Inflammatory macrophage (primary cell): Measurements from ENCODE around the gene BTN3A1.
A peak's percentile ranks its signal among the peaks of the same experiment; 100 is the strongest.
"Not testable (repeated sequence)": the region's sequence is repeated elsewhere in the genome, so short reads cannot be mapped to it uniquely, and the experiment has no call there.

Experiments
- DNase-seq, 2 donors: peaks; one replicate each; pipeline ENCODE4 v3.0.0-alpha.2; 2020 to 2022

BTN3A1 gene

DNA sequence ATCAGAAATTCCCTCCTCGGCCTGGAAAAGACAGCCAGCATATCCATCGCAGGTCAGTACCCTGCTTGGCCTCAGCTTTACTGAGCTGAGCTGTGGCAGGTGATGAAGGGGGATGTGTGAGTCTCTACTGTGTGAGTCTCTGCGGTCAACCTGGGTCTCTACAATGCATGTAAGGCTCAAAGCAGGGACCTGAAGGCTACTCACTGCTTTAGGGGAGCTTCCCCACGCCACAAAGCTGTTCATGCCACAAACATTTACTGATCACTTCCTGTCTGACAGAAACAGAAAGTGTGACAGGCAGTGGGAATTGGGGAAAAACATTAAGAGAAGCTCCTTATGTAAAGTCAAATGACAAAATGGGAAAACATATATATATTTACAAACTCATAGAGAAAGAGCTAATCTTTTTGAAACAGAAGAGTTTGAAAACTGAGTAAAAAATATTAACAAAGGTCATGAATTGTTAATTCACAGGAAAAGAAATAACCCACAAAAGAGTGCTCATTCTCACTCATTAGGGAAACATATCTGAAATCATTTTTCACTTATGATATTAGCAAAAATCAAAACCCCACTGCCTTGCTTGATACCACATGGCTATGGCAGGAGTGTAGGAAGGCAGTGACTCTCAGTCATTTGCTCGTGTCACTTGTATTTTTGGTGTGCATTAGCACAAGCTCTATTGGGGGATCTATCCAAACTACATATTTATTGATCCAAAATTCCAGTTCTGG, 44.0 kb downstream of the BTN3A1 start:
- DNase-seq = no peak

GRCh38 chr6:26447257-26447656, 45.2 kb downstream of the BTN3A1 start:
- no peak for DNase-seq

- no peak for DNase-seq
Observed at GRCh38 chr6:26450240-26450639, 48.2 kb downstream of the BTN3A1 start.

- no peak for DNase-seq
Observed at GRCh38 chr6:26452631-26453235, 50.7 kb downstream of the BTN3A1 start.

DNA sequence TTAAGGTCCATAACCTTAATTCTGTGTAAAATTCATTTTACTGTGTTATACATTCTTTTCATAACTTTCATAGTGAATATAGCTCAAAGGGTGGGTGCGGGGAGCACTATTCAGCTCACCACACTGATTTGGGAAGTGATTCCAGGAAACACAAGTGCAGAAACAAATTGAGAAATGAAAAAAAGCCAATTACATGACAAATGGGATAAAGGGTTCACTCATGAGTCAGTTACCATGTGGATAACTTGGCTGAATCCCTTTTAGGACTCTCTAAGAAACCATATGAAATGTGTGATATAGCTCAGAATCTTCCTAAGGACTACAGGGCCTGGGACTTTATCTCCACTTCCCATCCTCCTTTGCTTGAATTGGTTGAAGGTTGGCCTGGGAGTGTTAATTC, 52.6 kb downstream of the BTN3A1 start:
- peak in 1 of 2 donors; percentile 45 for DNase-seq

GRCh38 chr6:26455357-26455970, 53.4 kb downstream of the BTN3A1 start:
- DNase-seq = no peak

DNA sequence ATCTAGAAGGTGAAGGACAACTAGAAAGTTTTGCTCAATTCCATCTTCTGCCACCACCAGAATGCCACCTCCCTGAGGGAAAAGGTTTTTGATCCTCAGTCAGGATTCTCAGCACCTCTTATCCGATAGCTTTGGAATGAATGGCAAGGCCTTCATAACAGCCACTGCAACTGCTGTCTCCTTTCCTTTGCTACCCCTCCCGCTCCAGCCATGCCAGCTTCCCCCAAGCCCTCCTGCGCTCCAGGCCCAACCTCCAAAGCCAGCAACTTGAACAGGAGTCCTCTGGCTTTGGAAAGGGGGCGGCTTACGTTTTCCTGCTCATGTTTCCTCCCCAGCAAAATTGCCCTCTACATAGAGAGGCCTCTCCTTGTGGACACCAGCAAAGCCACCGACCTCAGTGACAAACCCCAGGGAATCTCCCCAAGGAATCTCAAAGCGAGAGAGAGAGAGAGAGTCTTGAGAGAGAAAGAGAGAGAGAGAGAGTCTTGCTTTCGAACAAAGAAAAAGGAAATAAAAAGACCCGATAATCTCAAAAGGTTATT, 55.3 kb downstream of the BTN3A1 start:
- peak in 1 of 2 donors; percentile 18 for DNase-seq

GRCh38 chr6:26457806-26458688, 56.0 kb downstream of the BTN3A1 start, which contains the start of gene BTN2A1:
TSS of gene BTN2A1 (plus strand) at chr6:26457955. CDS start at chr6:26458637, 682 bp downstream.
- DNase-seq = peak; percentile 93

DNA sequence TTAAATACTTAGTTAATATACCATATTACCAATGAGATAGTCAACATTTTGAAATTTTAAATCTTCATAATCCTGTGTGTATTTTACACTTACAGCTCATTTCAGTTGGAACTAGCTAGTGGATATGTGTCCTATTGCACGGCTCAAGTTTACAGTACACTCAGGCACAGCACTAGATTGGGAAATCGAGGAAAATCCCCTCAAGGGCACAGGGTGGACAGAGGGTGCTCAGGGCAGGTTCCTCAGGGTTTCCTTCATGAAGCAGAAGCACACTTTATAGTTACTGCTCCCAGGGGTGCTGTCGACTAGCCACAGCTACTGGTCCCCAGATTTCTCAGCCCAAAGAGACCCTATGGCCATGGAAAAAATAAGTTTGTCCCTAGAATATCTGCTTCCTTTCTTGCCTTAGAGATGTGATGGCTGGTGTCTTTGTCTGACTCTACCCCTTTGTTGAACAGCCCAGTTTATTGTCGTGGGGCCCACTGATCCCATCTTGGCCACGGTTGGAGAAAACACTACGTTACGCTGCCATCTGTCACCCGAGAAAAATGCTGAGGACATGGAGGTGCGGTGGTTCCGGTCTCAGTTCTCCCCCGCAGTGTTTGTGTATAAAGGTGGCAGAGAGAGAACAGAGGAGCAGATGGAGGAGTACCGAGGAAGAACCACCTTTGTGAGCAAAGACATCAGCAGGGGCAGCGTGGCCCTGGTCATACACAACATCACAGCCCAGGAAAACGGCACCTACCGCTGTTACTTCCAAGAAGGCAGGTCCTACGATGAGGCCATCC, 57.1 kb downstream of the BTN3A1 start:
- DNase-seq = peak; percentile 29 to 48

DNA sequence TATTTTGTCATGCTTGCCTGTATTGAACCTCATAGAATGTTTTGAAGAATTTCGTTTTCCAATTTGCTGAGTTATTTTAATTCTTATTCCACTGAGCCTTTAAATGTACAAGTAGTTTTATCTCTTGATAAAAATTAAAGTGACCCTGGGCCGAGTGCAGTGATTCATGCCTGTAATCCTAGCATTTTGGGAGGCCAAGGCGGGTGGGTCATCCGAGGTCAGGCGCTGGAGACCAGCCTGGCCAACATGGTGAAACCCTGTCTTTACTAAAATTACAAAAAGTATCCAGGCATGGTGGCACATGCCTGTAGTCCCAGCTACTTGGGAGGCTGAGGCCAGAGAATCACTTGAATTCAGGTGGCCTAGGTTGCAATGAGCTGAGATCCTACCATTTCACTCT, 59.3 kb downstream of the BTN3A1 start:
- DNase-seq = not testable (repeated sequence)

GRCh38 chr6:26464014-26464413, 61.9 kb downstream of the BTN3A1 start:
- DNase-seq = no peak

DNA sequence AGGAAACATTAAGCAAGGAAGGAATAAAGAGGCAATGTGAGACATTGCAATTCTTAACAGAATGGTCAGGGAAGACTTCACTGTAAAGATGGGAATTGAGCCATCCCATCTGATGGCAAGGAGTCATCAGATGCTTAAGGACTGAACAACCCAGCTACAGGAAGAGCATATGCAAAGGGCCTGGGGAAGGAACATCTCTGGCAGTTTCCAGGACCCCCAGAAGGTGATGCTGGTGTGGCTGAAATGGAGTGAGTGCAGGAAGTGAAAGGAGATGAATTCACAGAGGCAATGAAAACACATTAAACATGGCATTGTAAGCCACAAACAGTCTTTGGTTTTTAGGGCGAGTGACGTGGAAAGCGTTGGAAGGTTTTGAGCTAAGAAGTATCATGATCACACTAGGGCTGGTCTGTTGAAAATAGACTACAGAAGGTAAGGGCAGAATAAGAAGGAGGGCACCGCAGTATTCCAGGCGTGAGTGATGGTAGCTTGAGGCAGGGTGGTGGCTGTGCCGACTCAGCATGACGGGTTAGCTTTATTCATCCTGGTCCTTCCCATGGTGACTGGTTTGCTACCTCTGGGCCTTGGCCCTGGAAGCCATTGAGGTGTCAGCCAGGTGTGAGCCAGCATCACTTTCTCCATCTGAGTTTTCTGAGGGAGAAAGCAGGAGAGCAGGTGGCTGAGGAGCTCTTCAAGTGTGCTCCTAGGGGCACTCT, 62.5 kb downstream of the BTN3A1 start:
- no peak for DNase-seq
